Upper lobe of left lung (tissue), 4 donors: ENCODE data around the gene INPP5J.

Source experiments
- POLR2AphosphoS5 ChIP-seq, 2 donors: sonication (generic); formaldehyde crosslinking; IDR thresholded peaks; one replicate each; pipeline ENCODE4 v1.5.1; 2017; ENCODE audit warnings: antibody characterized with exemption in 2 of 2
- TF ChIP-seq, protein P1 (sequence below), 6 experiments: fragments of 450-650 bp in 4 of 6; fragments of 200-600 bp in 2 of 6; sonication (generic) in 2 of 6; IDR thresholded peaks; one replicate each; pipeline ENCODE4 v1.5.1; 2016 to 2019; ENCODE audit warnings: antibody characterized with exemption in 6 of 6

GRCh38 chr22:31093086-31093850 is 29.5 kb upstream of the INPP5J start:
- TF ChIP-seq, protein P1, sequence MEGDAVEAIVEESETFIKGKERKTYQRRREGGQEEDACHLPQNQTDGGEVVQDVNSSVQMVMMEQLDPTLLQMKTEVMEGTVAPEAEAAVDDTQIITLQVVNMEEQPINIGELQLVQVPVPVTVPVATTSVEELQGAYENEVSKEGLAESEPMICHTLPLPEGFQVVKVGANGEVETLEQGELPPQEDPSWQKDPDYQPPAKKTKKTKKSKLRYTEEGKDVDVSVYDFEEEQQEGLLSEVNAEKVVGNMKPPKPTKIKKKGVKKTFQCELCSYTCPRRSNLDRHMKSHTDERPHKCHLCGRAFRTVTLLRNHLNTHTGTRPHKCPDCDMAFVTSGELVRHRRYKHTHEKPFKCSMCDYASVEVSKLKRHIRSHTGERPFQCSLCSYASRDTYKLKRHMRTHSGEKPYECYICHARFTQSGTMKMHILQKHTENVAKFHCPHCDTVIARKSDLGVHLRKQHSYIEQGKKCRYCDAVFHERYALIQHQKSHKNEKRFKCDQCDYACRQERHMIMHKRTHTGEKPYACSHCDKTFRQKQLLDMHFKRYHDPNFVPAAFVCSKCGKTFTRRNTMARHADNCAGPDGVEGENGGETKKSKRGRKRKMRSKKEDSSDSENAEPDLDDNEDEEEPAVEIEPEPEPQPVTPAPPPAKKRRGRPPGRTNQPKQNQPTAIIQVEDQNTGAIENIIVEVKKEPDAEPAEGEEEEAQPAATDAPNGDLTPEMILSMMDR (IDR thresholded peaks at IDR 0.05), result no peak
- TF ChIP-seq POLR2AphosphoS5 (IDR thresholded peaks at IDR 0.05), result no peak
